H7 (cell line): ENCODE results near the gene RAB5B. TPM values are rescaled to one million over a fixed set of nuclear protein-coding genes. Genes with fewer than 3 reads are reported as not detected.
"Not testable (repeated sequence)": the region's sequence is repeated elsewhere in the genome, so short reads cannot be mapped to it uniquely, and the experiment has no call there.

Experiments used
- DNase-seq: peaks from one replicate; pipeline ENCODE4 v3.0.0; 2012
- H3K27me3 ChIP-seq: 2 replicates; pipeline ENCODE4 v1.6.0; 2011; ENCODE audit warnings: mild to moderate bottlenecking, low read length; ENCODE audit not compliant: control insufficient read depth, insufficient read depth
- H3K36me3 ChIP-seq: replicated peaks from 2 replicates; pipeline ENCODE4 v1.5.1; 2011; ENCODE audit warnings: low read length; ENCODE audit not compliant: control insufficient read depth, insufficient read depth
- H3K4me3 ChIP-seq: 2 replicates; pipeline ENCODE4 v1.5.1; 2011; ENCODE audit warnings: low read depth, mild to moderate bottlenecking, control low read depth, low read length, moderate library complexity; ENCODE audit not compliant: insufficient read depth
- total RNA-seq: library from RNA; depleted of rRNA; stranded (reverse); fragments of >200 nt; shearing (Covaris generic); gene quantifications from 2 replicates; pipeline ENCODE4 v1.2.3, GENCODE V29; 2014; rRNA removed

Gene RAB5B
- total RNA-seq, 1 experiment from 2014 or later = 52.4 TPM

GRCh38 chr12:56034586-56035332 is 60.9 kb downstream of the RAB5B start:
- no peak for DNase-seq
- H3K4me3 ChIP-seq = no peak overlapping the region
- peaks cover 20% of the 10 kb centered on the region for H3K36me3 ChIP-seq
- no peaks in the 10 kb centered on the region for H3K27me3 ChIP-seq

GRCh38 chr12:56037161-56037560 is 63.3 kb downstream of the RAB5B start:
- Histone ChIP-seq H3K27me3 (no peaks in the 10 kb centered on the region), H3K36me3 (peaks cover 18% of the 10 kb centered on the region), H3K4me3 (no peak overlapping the region)
- no peak for DNase-seq

GRCh38 chr12:56038022-56038655 is 64.3 kb downstream of the RAB5B start:
- H3K27me3 ChIP-seq = no peaks in the 10 kb centered on the region
- DNase-seq = no peak
- H3K4me3 ChIP-seq = no peak overlapping the region

GRCh38 chr12:56040151-56040550 is 66.3 kb downstream of the RAB5B start:
- peaks cover 15% of the 10 kb centered on the region for H3K36me3 ChIP-seq
- no peaks in the 10 kb centered on the region for H3K27me3 ChIP-seq
- DNase-seq = no peak
- H3K4me3 ChIP-seq = no peak overlapping the region

More at GRCh38 chr12:56038022-56038655, 64.3 kb downstream of the RAB5B start:
- H3K36me3 ChIP-seq = peaks cover 15% of the 10 kb centered on the region

GRCh38 chr12:56040963-56041551 is 67.2 kb downstream of the RAB5B start:
- no peak for DNase-seq
- Histone ChIP-seq H3K36me3 (peaks cover 14% of the 10 kb centered on the region), H3K27me3 (no peaks in the 10 kb centered on the region)

GRCh38 chr12:56041552-56042429 is 67.9 kb downstream of the RAB5B start, which contains the start of gene RPS26:
Gene RPS26, plus strand, starts transcription at chr12:56041918. Its CDS starts 249 bp downstream, at chr12:56042167.
- Histone ChIP-seq H3K36me3 (peaks cover 14% of the 10 kb centered on the region), H3K4me3 (peak within 1 kb of the TSS; percentile 95), H3K27me3 (no peaks in the 10 kb centered on the region)
- DNase-seq = peak; percentile 94

More at GRCh38 chr12:56040963-56041551, 67.2 kb downstream of the RAB5B start:
- peak overlapping the region; percentile 19 for H3K4me3 ChIP-seq

- Histone ChIP-seq H3K36me3 (peaks cover 14% of the 10 kb centered on the region), H3K4me3 (peak overlapping the region; percentile 95)
- not testable (repeated sequence) for H3K27me3 ChIP-seq, DNase-seq
These were observed 68.5 kb downstream of the RAB5B start for GRCh38 chr12:56042430-56042813.

- H3K4me3 ChIP-seq = peak overlapping the region; percentile 95
- H3K27me3 ChIP-seq = no peaks in the 10 kb centered on the region
These were observed 69.0 kb downstream of the RAB5B start for GRCh38 chr12:56042843-56043242.

More at GRCh38 chr12:56042843-56043242, 69.0 kb downstream of the RAB5B start:
- no peak for DNase-seq
- H3K36me3 ChIP-seq = peaks cover 13% of the 10 kb centered on the region

Other genes with a start within 250 kb of the RAB5B start
- 314 and 321 TPM in 2 replicates for gene CD63, start 245.1 kb upstream of the RAB5B start, total RNA-seq
- gene GDF11, start 231.0 kb upstream of the RAB5B start, total RNA-seq = 11.1 and 13.7 TPM in 2 replicates
- gene SARNP, start 156.4 kb upstream of the RAB5B start, total RNA-seq = 99.1 and 119 TPM in 2 replicates
- gene ORMDL2, start 156.0 kb upstream of the RAB5B start, total RNA-seq = 10.6 and 18.3 TPM in 2 replicates
- 30.1 and 35.1 TPM in 2 replicates for gene DNAJC14, start 144.5 kb upstream of the RAB5B start, total RNA-seq
- 1.1 and 1.4 TPM in 2 replicates for gene MMP19, start 131.1 kb upstream of the RAB5B start, total RNA-seq
- gene PYM1, start 46.2 kb upstream of the RAB5B start, total RNA-seq = 94.2 and 97.8 TPM in 2 replicates
- 7.9 and 10.9 TPM in 2 replicates for gene DGKA, start 42.9 kb upstream of the RAB5B start, total RNA-seq
- 28.4 and 38.1 TPM in 2 replicates for gene PMEL, start 8.0 kb upstream of the RAB5B start, total RNA-seq
- 63.3 and 68.0 TPM in 2 replicates for gene CDK2, start 7.2 kb upstream of the RAB5B start, total RNA-seq
- 24.0 and 27.2 TPM in 2 replicates for gene SUOX, start 23.2 kb downstream of the RAB5B start, total RNA-seq
- gene IKZF4, start 47.0 kb downstream of the RAB5B start, total RNA-seq = 1.5 and 3.7 TPM in 2 replicates
- 830 and 1,197 TPM in 2 replicates for gene RPS26, start 67.8 kb downstream of the RAB5B start, total RNA-seq
- gene ERBB3, start 106.1 kb downstream of the RAB5B start, total RNA-seq = 32.4 and 39.8 TPM in 2 replicates
- gene PA2G4, start 130.5 kb downstream of the RAB5B start, total RNA-seq = 273 and 282 TPM in 2 replicates
- 3,839 and 4,060 TPM in 2 replicates for gene RPL41, start 142.6 kb downstream of the RAB5B start, total RNA-seq
- gene ZC3H10, start 144.2 kb downstream of the RAB5B start, total RNA-seq = 8.2 and 11.3 TPM in 2 replicates
- gene ESYT1, start 154.2 kb downstream of the RAB5B start, total RNA-seq = 120 and 127 TPM in 2 replicates
- gene MYL6B, start 178.5 kb downstream of the RAB5B start, total RNA-seq = 118 and 129 TPM in 2 replicates
- 941 and 1,248 TPM in 2 replicates for gene MYL6, start 184.3 kb downstream of the RAB5B start, total RNA-seq
- 20.0 and 27.5 TPM in 2 replicates for gene SMARCC2, start 215.4 kb downstream of the RAB5B start, total RNA-seq
- 96.2 and 98.4 TPM in 2 replicates for gene RNF41, start 247.8 kb downstream of the RAB5B start, total RNA-seq